Thyroid gland (tissue), 4 donors: Measurements from ENCODE around the gene GOLGA6L24.
"Not testable (repeated sequence)": the region's sequence is repeated elsewhere in the genome, so short reads cannot be mapped to it uniquely, and the experiment has no call there.

Experiments
- CTCF ChIP-seq, 6 experiments: fragments of 200-600 bp in 3 of 6; fragments of 450-650 bp in 3 of 6; sonication (generic) in 3 of 6; IDR thresholded peaks; one replicate each; pipeline ENCODE4 v1.5.1; 2016 to 2019; ENCODE audit warnings: antibody characterized with exemption in 6 of 6, mild to moderate bottlenecking in 2 of 6, inconsistent platforms in 1 of 6, moderate library complexity in 1 of 6
- POLR2A ChIP-seq, 2 donors: fragments of 450-650 bp; IDR thresholded peaks; one replicate each; pipeline ENCODE4 v1.6.1; 2017; ENCODE audit warnings: antibody characterized with exemption in 2 of 2, mild to moderate bottlenecking in 2 of 2, moderate library complexity in 1 of 2

GRCh38 chr15:28380053-28380452, 22.2 kb upstream of the GOLGA6L24 start:
- not testable (repeated sequence) for TF ChIP-seq CTCF, POLR2A (IDR thresholded peaks at IDR 0.05)
